Thoracic aorta (tissue), 2 donors: ENCODE measurements around the gene LRRN2. TPM values are rescaled to one million over a fixed set of nuclear protein-coding genes. Genes with fewer than 3 reads are reported as not detected.

Experiments
- ATAC-seq: fragments of 150-250 bp; one replicate; pipeline ENCODE4 v1.8.0; 2017; ENCODE audit warnings: low read depth; ENCODE audit not compliant: insufficient number of reproducible peaks, low FRiP score
- DNase-seq: peaks from one replicate; pipeline ENCODE4 v3.0.0-alpha.2; 2020; ENCODE audit warnings: low spot score
- H3K27ac ChIP-seq, 2 donors: fragments of 200-600 bp; sonication (generic); 1 replicate in 1 of 2; 2 replicates in 1 of 2; pipeline ENCODE4 v1.5.1; 2016; ENCODE audit warnings: mild to moderate bottlenecking in 2 of 2, moderate library complexity in 2 of 2
- H3K27me3 ChIP-seq: fragments of 200-600 bp; sonication (generic); replicated peaks from 2 replicates; pipeline ENCODE4 v1.6.0; 2016; ENCODE audit warnings: mild to moderate bottlenecking; ENCODE audit not compliant: insufficient read depth
- H3K36me3 ChIP-seq: fragments of 200-600 bp; sonication (generic); one replicate; pipeline ENCODE4 v1.5.1; 2016
- H3K4me1 ChIP-seq, 2 donors: fragments of 200-600 bp; sonication (generic); 1 replicate in 1 of 2; 2 replicates in 1 of 2; pipeline versions ENCODE4 v1.5.1 to v1.6.0; 2016; ENCODE audit warnings: low read depth in 2 of 2, mild to moderate bottlenecking in 1 of 2; ENCODE audit not compliant: control insufficient read depth in 1 of 2
- H3K4me3 ChIP-seq: fragments of 200-600 bp; sonication (generic); 2 replicates; pipeline ENCODE4 v1.5.1; 2016; ENCODE audit warnings: mild to moderate bottlenecking
- H3K9me3 ChIP-seq: fragments of 200-600 bp; sonication (generic); 2 replicates; pipeline ENCODE4 v1.5.1; 2016
- total RNA-seq, 2 donors: library from RNA; depleted of rRNA; stranded (reverse); fragments of >200 nt; gene quantifications; one replicate each; pipeline versions ENCODE4 v1.1.0 to v1.2.3, GENCODE V29; 2016
- TF ChIP-seq, protein P1 (sequence below): fragments of 200-600 bp; sonication (generic); IDR thresholded peaks from one replicate; pipeline ENCODE4 v1.5.1; 2019; ENCODE audit warnings: antibody characterized with exemption

Gene LRRN2
- total RNA-seq, 2 donors from 2014 or later = 0.63 to 0.81 TPM

GRCh38 chr1:204672482-204673121 lies 12.9 kb downstream of the LRRN2 start:
- no peak for DNase-seq
- TF ChIP-seq, protein P1, sequence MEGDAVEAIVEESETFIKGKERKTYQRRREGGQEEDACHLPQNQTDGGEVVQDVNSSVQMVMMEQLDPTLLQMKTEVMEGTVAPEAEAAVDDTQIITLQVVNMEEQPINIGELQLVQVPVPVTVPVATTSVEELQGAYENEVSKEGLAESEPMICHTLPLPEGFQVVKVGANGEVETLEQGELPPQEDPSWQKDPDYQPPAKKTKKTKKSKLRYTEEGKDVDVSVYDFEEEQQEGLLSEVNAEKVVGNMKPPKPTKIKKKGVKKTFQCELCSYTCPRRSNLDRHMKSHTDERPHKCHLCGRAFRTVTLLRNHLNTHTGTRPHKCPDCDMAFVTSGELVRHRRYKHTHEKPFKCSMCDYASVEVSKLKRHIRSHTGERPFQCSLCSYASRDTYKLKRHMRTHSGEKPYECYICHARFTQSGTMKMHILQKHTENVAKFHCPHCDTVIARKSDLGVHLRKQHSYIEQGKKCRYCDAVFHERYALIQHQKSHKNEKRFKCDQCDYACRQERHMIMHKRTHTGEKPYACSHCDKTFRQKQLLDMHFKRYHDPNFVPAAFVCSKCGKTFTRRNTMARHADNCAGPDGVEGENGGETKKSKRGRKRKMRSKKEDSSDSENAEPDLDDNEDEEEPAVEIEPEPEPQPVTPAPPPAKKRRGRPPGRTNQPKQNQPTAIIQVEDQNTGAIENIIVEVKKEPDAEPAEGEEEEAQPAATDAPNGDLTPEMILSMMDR = no peak
- H3K27ac ChIP-seq = no peak overlapping the region
- no peaks in the 10 kb centered on the region for H3K9me3 ChIP-seq
- no peak for ATAC-seq
- H3K27me3 ChIP-seq = no peaks in the 10 kb centered on the region
- no peaks in the 10 kb centered on the region for H3K36me3 ChIP-seq
- H3K4me1 ChIP-seq = no peaks in the 10 kb centered on the region
- no peak overlapping the region for H3K4me3 ChIP-seq

- Histone ChIP-seq H3K27ac (no peak overlapping the region), H3K36me3 (no peaks in the 10 kb centered on the region), H3K9me3 (no peaks in the 10 kb centered on the region), H3K4me1 (no peaks in the 10 kb centered on the region), H3K4me3 (no peak overlapping the region), H3K27me3 (no peaks in the 10 kb centered on the region)
- DNase-seq = no peak
- ATAC-seq = no peak
- TF ChIP-seq, protein P1 = no peak
Measured at GRCh38 chr1:204672069-204672468, 13.5 kb downstream of the LRRN2 start.

- DNase-seq = no peak
- H3K4me1 ChIP-seq = no peaks in the 10 kb centered on the region
- TF ChIP-seq, protein P1 = no peak
- no peak for ATAC-seq
- H3K9me3 ChIP-seq = no peaks in the 10 kb centered on the region
- no peaks in the 10 kb centered on the region for H3K36me3 ChIP-seq
- H3K27ac ChIP-seq = no peak overlapping the region
- no peak overlapping the region for H3K4me3 ChIP-seq
- no peaks in the 10 kb centered on the region for H3K27me3 ChIP-seq
Measured at GRCh38 chr1:204670152-204670927, 15.2 kb downstream of the LRRN2 start.

DNA sequence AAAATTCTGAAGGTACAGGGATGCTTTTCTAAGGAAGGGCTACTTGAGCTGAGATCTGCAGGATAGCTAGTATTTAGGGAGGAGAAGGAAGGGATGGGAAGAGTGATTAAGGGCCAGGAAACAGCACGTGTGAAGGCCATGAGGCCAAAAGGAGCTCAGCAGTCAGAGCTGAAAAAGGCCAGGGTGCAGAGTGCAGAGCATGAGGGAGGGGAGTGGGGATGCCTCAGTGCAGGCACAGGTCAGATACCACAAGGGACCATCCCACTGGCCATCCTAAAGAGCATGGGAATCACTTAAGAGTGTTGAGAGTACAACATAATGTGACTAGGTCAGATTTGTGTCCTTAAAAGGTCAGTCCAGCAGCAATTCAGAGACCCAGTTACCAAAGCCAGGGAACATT lies 16.0 kb downstream of the LRRN2 start:
- Histone ChIP-seq H3K27ac (no peak overlapping the region), H3K4me3 (no peak overlapping the region), H3K27me3 (no peaks in the 10 kb centered on the region), H3K36me3 (no peaks in the 10 kb centered on the region), H3K4me1 (no peaks in the 10 kb centered on the region), H3K9me3 (no peaks in the 10 kb centered on the region)
- no peak for DNase-seq
- ATAC-seq = no peak
- TF ChIP-seq, protein P1 = no peak

GRCh38 chr1:204664384-204664651 lies 21.2 kb downstream of the LRRN2 start:
- DNase-seq = no peak
- Histone ChIP-seq H3K36me3 (no peaks in the 10 kb centered on the region), H3K4me1 (no peaks in the 10 kb centered on the region), H3K27me3 (no peaks in the 10 kb centered on the region), H3K27ac (no peak overlapping the region), H3K9me3 (no peaks in the 10 kb centered on the region), H3K4me3 (no peak overlapping the region)
- TF ChIP-seq, protein P1 = no peak
- ATAC-seq = no peak
